Renal pelvis (tissue), 4 donors: ENCODE measurements around the gene AKAP12. TPM values are rescaled to one million over a fixed set of nuclear protein-coding genes. Genes with fewer than 3 reads are reported as not detected.

Experiments
- DNase-seq: peaks from one replicate; pipeline ENCODE4 v3.0.0-alpha.2; 2013
- polyA plus RNA-seq, 3 donors: library from polyadenylated mRNA; unstranded; fragments of 120-200 nt; gene quantifications; one replicate each; pipeline ENCODE4 v1.2.1, GENCODE V29; 2013; ENCODE audit not compliant: insufficient read length in 3 of 3

Gene AKAP12
- polyA plus RNA-seq, 3 donors, result 145 to 181 (median 150) TPM

DNA sequence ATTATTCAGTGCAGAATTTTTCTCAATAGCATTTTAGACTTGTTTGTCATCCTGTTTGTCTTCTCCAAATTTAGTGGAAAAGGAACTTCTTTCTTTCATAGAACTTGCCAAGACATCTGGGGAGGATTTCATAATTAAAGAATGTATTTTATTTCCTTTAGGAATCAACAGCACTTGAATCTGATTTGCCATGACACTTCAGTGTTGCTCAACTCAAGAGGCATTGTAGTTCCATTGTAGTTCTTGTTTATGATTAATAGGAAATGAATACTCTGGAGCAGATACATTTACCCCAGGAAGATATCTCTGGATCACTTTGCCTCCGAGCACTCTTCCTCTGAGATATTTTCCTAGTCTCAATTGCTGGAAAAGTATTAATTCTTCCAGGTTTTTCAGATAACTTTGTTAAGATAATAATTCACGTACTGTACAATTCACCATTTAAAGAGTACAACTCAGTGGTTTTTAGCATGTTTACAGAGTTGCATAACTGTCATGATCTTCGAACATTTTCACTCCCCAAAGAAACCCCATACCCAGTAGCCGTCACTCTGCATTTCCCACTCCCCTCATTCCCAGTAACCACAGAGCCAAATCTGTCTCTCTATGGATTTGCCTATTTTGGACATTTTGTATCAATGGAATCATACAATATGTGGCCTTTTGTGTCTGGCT, 29.7 kb downstream of the AKAP12 start:
- DNase-seq, result no peak

DNA sequence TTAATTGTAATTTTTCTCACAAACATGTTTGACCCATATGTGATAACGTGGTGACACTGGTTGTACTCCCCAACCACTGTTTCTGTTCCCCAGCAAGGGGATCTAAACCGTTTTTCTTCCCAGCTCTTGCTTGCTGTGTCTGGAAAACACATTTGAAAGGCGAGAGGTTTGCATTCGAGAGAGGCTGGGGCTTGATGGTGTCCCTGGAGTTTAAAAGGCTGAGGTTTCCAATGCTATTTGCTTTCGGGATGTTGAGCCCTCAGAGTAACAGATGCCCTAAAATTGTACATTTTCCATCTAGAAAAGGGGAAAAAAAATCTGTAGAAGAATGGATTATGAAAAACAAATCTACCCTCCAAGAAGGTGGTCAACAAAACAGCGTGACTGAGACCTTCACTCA, 35.4 kb downstream of the AKAP12 start:
- DNase-seq, result no peak

GRCh38 chr6:151275566-151275965, 35.8 kb downstream of the AKAP12 start:
- no peak for DNase-seq

- no peak for DNase-seq
These were observed 36.5 kb downstream of the AKAP12 start for GRCh38 chr6:151276112-151276740.

GRCh38 chr6:151279891-151280290, 40.1 kb downstream of the AKAP12 start:
- DNase-seq, result no peak

- DNase-seq, result no peak
These were observed 41.1 kb downstream of the AKAP12 start for GRCh38 chr6:151280859-151281258.

- no peak for DNase-seq
These were observed 44.2 kb downstream of the AKAP12 start for GRCh38 chr6:151284012-151284411.

DNA sequence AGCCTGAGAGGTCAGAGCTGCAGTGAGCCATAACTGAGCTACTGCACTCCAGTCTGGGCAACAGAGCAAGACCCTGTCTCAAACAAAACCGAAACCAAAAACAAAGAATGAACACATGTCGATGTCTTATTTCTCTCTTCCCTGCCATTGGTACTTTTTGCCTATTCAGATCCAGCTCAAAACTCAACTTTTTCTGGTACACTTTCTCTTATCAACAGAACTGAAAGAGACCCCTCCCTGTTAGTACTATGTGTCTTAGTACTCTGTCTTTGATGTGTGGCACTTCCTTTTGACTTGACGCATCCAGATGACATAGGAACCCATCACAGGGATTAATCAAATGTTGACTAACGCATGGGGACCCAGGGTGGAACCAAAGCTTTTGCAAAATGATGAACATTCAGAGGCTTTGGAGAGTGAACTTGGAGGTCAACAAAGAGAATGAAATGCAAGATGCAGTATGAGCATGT, 44.8 kb downstream of the AKAP12 start:
- DNase-seq, result no peak

GRCh38 chr6:151285122-151285521, 45.4 kb downstream of the AKAP12 start:
- peak; percentile 62 for DNase-seq

GRCh38 chr6:151286214-151286613, 46.4 kb downstream of the AKAP12 start:
- no peak for DNase-seq

GRCh38 chr6:151288712-151289398, 49.1 kb downstream of the AKAP12 start:
- no peak for DNase-seq

- DNase-seq, result no peak
These were observed 49.7 kb downstream of the AKAP12 start for GRCh38 chr6:151289399-151290007.

GRCh38 chr6:151290877-151291721, 51.3 kb downstream of the AKAP12 start:
- peak; percentile 84 for DNase-seq

GRCh38 chr6:151291722-151292059, 51.9 kb downstream of the AKAP12 start:
- no peak for DNase-seq

DNA sequence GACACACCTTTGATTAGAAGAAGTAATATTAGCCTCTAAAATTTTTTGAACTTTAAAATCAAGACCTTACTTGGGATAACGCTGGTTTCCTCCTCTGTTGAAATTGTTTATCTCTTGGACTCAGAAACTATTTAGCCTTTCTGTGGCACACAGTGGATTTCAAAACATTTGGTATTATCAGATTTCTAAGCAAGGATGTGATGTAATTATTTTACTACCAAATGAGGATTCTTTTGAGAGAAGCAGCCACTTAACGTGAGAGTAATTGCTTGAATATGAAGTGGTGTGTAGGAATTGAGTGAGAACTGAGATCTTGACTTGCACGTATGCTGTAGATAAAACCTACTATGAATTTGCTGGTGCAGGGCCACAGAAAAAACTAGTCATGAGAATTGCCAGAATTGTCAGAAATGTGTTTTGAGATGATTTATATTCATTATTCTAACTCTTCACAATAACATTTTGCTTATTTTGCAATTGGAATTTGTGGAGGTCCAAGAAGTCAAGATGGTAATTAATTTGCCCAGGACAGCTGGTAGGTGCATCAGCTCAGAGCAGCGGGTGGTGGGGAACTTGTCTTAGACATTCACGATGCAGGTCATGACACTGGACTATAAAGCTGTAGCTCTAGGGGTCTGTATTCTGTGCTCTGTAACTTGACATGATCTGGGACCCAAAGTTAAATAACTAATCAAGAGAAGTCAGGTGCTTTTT, 53.4 kb downstream of the AKAP12 start:
- no peak for DNase-seq

- no peak for DNase-seq
These were observed 53.9 kb downstream of the AKAP12 start for GRCh38 chr6:151293688-151294016.

GRCh38 chr6:151294561-151295101, 54.9 kb downstream of the AKAP12 start:
- DNase-seq, result no peak

DNA sequence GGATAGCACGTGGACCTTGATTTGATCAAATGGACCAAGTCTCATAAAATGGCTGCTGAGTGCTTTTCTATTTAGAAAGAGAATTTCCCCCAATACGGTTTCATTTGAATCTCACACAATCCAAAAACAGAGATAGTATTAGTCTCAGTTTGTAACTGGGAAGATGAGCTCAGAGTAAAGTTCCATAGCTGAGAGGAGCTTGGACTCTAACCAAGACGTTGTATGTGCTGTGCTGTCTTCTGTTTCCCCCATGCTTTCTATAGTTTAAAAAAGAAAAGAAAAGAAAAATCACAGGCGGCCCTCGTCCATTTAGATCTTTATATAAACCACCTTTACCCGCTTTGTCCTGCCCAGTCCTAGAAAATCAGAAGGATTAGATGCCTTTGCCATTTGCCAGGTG, 58.1 kb downstream of the AKAP12 start:
- DNase-seq, result no peak

DNA sequence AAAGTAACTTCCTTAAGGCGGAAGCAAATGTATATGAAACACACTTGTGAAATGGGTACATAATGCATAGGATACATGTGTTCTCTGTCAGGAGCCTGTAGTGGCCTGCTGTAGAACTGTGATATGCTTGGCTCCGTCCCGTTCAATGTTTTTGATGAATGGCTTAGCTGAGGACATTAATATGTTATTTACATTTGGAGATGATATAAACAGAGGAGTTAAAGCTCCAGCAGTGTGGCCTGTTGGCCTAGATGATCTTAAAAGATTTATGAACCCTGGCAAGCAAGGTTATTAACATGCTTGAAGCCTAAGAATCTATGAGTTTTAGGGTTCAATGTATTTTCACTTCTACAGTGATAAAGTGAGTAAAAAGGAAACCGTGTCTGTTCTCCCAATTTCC, 59.2 kb downstream of the AKAP12 start:
- DNase-seq, result no peak

- DNase-seq, result no peak
These were observed 60.7 kb downstream of the AKAP12 start for GRCh38 chr6:151300267-151300991.
